CD4-positive, alpha-beta T cell treated with Interleukin-17A for 4 hours (primary cell): ENCODE measurements around the gene DTX3L.

Experiments
- DNase-seq: peaks from one replicate; pipeline ENCODE4 v3.0.0-alpha.2; 2020; ENCODE audit warnings: mixed read lengths

The DTX3L gene

DNA sequence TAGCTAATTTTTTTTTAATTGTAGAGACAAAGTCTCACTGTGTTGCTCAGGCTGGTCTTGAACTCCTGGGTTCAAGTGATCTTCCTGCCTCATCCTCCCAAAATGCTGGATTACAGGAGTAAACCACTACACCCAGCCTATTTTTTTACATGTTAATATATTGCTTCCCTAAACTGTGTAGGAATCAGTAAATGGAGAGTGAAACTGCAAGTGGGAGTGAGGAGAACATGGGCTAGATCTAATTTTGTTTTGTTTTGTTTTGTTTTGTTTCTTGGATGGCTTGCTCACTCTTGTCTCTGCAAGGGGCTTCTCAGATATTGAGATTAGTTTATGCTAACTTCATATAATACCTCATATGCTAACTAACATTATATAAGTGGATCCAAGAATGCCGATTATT lies 44.8 kb downstream of the DTX3L start:
- DNase-seq: no peak

DNA sequence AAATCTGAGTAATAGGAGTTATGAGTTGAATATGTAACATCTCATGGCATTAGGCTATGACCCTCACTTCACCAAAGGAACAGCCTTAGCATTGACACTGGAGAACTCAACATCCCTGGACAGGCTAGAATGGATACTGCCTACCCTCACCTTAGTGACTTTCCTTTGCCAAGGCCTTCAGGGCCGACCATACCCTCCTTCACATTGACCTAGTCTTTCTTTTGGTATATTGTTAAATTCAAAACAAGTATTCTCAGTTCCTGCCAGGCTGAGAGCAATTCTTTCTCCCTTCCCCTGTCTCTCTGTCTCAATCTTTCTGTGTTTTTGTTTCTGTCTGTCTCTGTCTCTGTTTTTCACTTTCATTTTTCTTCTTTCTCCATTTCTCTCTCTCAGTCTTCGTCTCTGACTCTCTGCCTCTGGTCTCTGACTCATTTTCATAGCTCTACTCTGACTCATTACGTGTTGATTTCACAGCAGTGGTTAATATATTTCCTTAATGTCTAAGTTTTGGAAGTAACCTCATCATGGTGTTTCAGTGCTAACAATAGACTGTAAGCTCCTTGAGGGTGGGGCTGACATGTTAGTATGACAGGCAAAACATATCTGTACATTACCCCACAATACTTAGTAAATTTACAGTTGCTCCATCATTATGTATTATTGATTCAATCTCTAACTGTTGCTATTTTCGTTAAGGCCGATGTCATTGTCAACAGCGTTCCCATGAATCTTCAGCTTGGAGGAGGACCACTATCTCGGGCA lies 45.8 kb downstream of the DTX3L start:
- peak; percentile 5 for DNase-seq

DNA sequence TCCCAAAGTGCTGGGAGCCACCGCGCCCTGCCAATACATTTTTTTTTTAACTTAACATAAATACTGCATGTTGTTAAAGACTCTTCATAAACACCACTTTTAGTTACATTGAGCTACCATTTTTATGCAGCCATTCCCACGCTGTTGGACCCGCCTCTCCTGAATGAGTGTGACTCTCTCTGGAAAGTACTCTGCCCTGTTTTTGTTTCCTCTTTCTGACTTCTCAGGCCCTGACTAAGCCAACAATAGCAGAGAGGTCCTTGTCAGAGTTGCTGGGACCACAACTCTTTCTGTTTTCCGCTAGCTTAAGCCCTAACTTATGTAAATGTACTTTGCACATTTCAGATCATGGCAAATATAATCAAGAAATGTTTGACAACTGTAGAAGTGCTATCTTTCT lies 48.6 kb downstream of the DTX3L start:
- DNase-seq: no peak

DNA sequence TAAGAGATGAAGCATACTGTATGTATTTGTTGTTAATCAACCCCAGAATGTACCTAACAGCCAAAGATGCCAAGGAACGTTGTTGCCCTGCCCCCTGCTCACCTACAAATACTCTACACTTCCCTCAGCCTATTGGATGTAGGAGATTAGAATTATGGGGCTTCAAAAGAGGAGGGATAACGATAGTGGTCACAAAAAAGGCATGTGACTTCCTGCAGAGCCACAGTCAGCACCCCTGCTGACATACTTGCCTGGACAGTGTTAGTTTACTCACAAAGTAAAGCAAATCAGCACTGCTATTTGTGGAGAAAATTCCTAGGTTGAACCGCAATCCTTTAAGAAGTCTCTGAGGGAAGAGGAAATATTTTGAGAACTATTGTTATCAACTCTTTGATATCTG lies 51.2 kb downstream of the DTX3L start:
- no peak for DNase-seq

DNA sequence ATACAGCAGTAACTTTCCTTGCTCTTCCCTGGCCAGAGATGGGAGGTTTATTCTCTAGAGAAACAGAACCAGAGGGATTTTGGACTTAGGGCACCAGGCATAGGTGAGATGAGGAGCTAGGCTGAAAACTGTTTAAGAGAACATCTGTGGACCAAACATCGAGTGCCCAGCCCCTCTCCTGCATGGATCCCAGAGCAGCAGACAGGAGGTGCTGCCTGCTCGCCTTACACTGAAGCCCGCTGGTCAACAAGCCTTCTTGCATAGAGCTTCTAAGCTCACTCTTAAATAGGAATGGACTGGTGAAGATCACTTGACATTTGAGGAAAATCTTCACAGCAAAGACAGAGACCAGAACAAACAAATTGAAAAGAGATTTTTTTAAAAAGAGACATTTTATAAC lies 54.5 kb downstream of the DTX3L start:
- DNase-seq: no peak

DNA sequence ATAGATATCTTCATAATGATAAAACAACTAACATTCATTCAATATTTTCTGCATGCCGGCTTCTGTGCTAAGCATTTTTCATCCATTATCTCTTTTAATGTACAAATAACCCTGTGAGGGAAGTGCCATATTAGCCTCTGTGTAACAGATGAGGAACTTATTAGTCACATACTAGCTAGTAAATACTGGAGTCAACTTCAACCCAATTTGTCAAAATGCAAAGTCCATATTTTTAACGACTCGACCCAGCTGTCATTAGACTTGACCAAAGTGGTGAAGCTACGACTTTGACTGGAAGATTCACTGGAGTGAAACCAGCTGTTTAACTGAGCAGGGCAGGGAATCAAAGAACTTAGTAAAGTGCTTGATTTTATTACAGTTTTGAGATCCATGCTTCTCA lies 54.9 kb downstream of the DTX3L start:
- DNase-seq: no peak

DNA sequence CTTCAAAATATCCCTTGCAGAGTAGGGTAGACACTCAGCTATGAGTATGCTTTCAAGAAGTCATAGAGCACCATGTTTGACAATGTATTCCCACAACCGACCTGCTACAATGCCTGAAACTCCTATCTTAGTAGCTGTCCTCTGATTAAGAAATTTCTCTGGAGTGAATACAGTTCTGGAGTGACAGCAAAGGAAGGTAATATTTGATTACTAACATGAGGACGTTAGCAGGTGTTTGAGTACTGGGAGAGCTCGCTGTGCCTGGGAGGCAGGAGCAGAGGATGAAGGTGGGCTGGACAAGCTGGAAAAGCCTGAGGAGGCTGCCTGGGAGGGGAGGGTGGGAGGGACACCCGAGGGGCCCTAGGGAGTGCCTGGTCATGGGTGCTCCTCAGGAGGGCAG lies 56.3 kb downstream of the DTX3L start:
- DNase-seq: no peak

DNA sequence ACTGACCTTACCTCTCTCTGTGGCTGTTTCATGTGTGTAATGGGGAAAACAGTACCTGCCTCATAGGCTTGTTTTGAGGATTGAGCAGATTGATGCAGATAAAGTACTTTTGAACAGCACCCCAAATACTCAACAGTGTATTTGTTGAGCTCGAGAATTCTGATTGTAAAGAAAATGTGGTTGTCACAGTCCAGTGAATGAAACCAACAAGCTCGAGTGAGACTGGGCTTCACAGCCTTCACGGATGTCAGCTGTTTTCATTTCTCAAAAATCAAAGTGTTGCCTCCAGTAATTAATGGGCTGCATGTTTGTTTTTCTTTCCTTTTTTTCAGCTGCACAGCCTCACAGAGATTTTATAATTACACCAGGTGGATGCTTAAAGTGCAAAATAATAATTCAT lies 57.0 kb downstream of the DTX3L start:
- no peak for DNase-seq

DNA sequence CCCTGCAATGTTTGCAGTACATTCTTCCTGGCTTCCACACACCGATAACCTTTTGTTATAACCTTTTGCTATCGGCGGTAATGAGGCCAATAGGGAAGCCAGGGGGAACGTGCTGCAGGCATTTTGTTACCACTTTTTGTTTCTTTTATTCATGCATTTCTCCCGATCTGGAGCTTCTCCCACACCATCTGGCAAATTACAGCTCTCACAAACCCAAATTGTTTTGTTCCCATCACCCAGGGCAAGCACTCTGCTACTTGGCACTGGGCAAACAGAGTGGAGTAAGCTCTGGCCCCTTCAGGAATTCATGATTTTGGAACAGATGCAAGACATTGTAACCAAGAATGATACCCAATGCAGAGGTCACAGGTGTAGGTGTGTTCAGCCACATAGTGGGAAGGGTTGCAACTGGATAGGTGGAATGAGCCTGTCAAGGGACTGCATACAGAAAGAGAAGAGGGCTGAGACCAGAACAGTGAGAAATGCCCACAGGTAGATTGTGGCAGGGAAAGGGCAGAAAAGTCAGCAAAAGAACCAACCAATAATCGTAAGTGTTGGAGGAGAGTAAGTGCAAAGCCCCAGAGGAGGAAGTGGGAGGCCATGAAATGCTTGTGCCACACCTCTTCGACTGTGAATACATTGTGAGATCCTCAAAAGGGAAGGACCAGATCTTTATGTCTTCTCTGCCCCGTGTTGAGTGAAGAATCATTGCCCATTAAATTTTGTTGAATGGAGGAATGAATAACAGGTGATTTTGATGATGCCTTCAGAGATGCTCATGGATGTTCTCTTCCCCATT lies 59.1 kb downstream of the DTX3L start:
- DNase-seq: no peak
